DOHH2 (cell line): ENCODE data around the gene AP3B1.

ENCODE experiments used
- CTCF ChIP-seq: fragments of 200-600 bp; sonication (generic); IDR thresholded peaks from one replicate; pipeline ENCODE4 v1.5.1; 2014; ENCODE audit warnings: antibody characterized with exemption, mild to moderate bottlenecking, low read depth, low read length; ENCODE audit not compliant: poor library complexity, severe bottlenecking
- EZH2phosphoT487 ChIP-seq: fragments of 200-600 bp; sonication (generic); IDR thresholded peaks from 2 replicates; pipeline ENCODE4 v1.6.1; 2017; ENCODE audit warnings: borderline replicate concordance, mild to moderate bottlenecking, antibody characterized with exemption, low read length, moderate library complexity, mixed read lengths

GRCh38 chr5:78182838-78183237 is 111.7 kb downstream of the AP3B1 start:
- TF ChIP-seq CTCF (no peak), EZH2phosphoT487 (no peak)
